Measurements from ENCODE around the gene NRG3.

The NRG3 gene

GRCh38 chr10:82866424-82867020 lies 991.5 kb downstream of the NRG3 start:
- no peak for DNase-seq

GRCh38 chr10:82867056-82867455 lies 992.1 kb downstream of the NRG3 start:
- DNase-seq: no peak

GRCh38 chr10:82874671-82875070 lies 999.7 kb downstream of the NRG3 start:
- no peak for DNase-seq

- DNase-seq: no peak
Measured at GRCh38 chr10:82880776-82881290, 1005.8 kb downstream of the NRG3 start.

GRCh38 chr10:82882722-82883121 lies 1007.7 kb downstream of the NRG3 start:
- no peak for DNase-seq

- no peak for DNase-seq
Measured at GRCh38 chr10:82883603-82884002, 1008.6 kb downstream of the NRG3 start.

GRCh38 chr10:82887488-82887887 lies 1012.5 kb downstream of the NRG3 start:
- DNase-seq: no peak

- no peak for DNase-seq
Measured at GRCh38 chr10:82888809-82889455, 1013.9 kb downstream of the NRG3 start.

GRCh38 chr10:82889728-82890127 lies 1014.7 kb downstream of the NRG3 start:
- DNase-seq: no peak

GRCh38 chr10:82890573-82890972 lies 1015.6 kb downstream of the NRG3 start:
- DNase-seq: no peak

- no peak for DNase-seq
Measured at GRCh38 chr10:82908096-82908495, 1033.1 kb downstream of the NRG3 start.

- DNase-seq: no peak
Measured at GRCh38 chr10:82908751-82909150, 1033.8 kb downstream of the NRG3 start.

- DNase-seq: no peak
Measured at GRCh38 chr10:82910301-82910700, 1035.3 kb downstream of the NRG3 start.

- no peak for DNase-seq
Measured at GRCh38 chr10:82914655-82915136, 1039.7 kb downstream of the NRG3 start.

GRCh38 chr10:82916941-82917340 lies 1041.9 kb downstream of the NRG3 start:
- no peak for DNase-seq

- DNase-seq: no peak
Measured at GRCh38 chr10:82918022-82918421, 1043.0 kb downstream of the NRG3 start.

GRCh38 chr10:82922046-82922445 lies 1047.1 kb downstream of the NRG3 start:
- DNase-seq: no peak

GRCh38 chr10:82922755-82923154 lies 1047.8 kb downstream of the NRG3 start:
- DNase-seq: no peak

- no peak for DNase-seq
Measured at GRCh38 chr10:82924711-82925110, 1049.7 kb downstream of the NRG3 start.

GRCh38 chr10:82925547-82925946 lies 1050.6 kb downstream of the NRG3 start:
- no peak for DNase-seq

GRCh38 chr10:82932451-82932850 lies 1057.5 kb downstream of the NRG3 start:
- no peak for DNase-seq

GRCh38 chr10:82934429-82934828 lies 1059.4 kb downstream of the NRG3 start:
- peak; percentile 1 for DNase-seq

- no peak for DNase-seq
Measured at GRCh38 chr10:82934947-82935346, 1060.0 kb downstream of the NRG3 start.

- DNase-seq: no peak
Measured at GRCh38 chr10:82938331-82938730, 1063.3 kb downstream of the NRG3 start.

All from hematopoietic multipotent progenitor cell treated with erythropoietin and hydrocortisone succinate and interleukin-3 and kit ligand, for 6 days (in vitro differentiated cells).